OCI-LY7 (cell line): Measurements from ENCODE around the gene EML3. TPM values are rescaled to one million over a fixed set of nuclear protein-coding genes. Genes with fewer than 3 reads are reported as not detected.
"Not testable (repeated sequence)": the region's sequence is repeated elsewhere in the genome, so short reads cannot be mapped to it uniquely, and the experiment has no call there.

Source experiments
- BruUV-seq: library from RNA; stranded (reverse); fragments of 400-500 nt; replicated peaks from 2 replicates; lab custom pipeline; 2021; lab: Mats Ljungman, UMichigan
- CTCF ChIA-PET: fragments of 300-600 bp; sonication (Branson Sonifier 250); formaldehyde crosslinking; loops from one replicate; lab custom pipeline; 2022; ENCODE audit warnings: antibody characterized with exemption; ENCODE audit not compliant: unreplicated experiment; lab: Charles Lee
- POLR2A ChIA-PET: fragments of 300-600 bp; sonication (Branson Sonifier 250); formaldehyde crosslinking; loops from one replicate; lab custom pipeline; 2022; ENCODE audit warnings: antibody characterized with exemption; lab: Charles Lee
- DNase-seq: peaks from one replicate; pipeline ENCODE4 v3.0.0-alpha.2; 2015; ENCODE audit warnings: low spot score
- H2AFZ ChIP-seq: fragments of 200-600 bp; sonication (generic), shearing (Covaris generic); 2 replicates; pipeline ENCODE4 v1.6.1; 2014; ENCODE audit warnings: mild to moderate bottlenecking, antibody characterized with exemption, low read length, moderate library complexity
- H3K27ac ChIP-seq: fragments of 200-600 bp; sonication (generic); 2 replicates; pipeline ENCODE4 v1.5.1; 2014; ENCODE audit warnings: mixed run types, low read depth, mild to moderate bottlenecking, moderate library complexity, low read length, inconsistent platforms; ENCODE audit not compliant: poor library complexity, severe bottlenecking
- H3K36me3 ChIP-seq: fragments of 200-600 bp; sonication (generic); 2 replicates; pipeline ENCODE4 v1.6.1; 2014; ENCODE audit warnings: mild to moderate bottlenecking, antibody characterized with exemption, low read length, moderate library complexity, mixed read lengths; ENCODE audit not compliant: insufficient read depth
- H3K4me1 ChIP-seq: fragments of 200-600 bp; sonication (generic); 2 replicates; pipeline ENCODE4 v1.5.1; 2014; ENCODE audit warnings: mild to moderate bottlenecking, low read length; ENCODE audit not compliant: insufficient read depth, poor library complexity, severe bottlenecking
- H3K4me2 ChIP-seq: fragments of 200-600 bp; sonication (generic); 2 replicates; pipeline ENCODE4 v1.6.1; 2014; ENCODE audit warnings: mild to moderate bottlenecking, low read length
- H3K4me3 ChIP-seq: fragments of 200-600 bp; sonication (generic); 2 replicates; pipeline ENCODE4 v1.5.1; 2014; ENCODE audit warnings: mild to moderate bottlenecking, low read depth, low read length; ENCODE audit not compliant: poor library complexity, severe bottlenecking
- H3K79me2 ChIP-seq: fragments of 200-600 bp; sonication (generic); 2 replicates; pipeline ENCODE4 v1.6.1; 2016; ENCODE audit warnings: low read depth, mild to moderate bottlenecking, low read length, moderate library complexity, mixed read lengths; ENCODE audit not compliant: insufficient read depth
- H3K9me2 ChIP-seq: fragments of 200-600 bp; sonication (generic); 2 replicates; pipeline ENCODE4 v1.6.1; 2016; ENCODE audit warnings: mild to moderate bottlenecking, low read length, mixed read lengths; ENCODE audit not compliant: insufficient read depth
- H3K9me3 ChIP-seq: fragments of 200-600 bp; sonication (generic); 2 replicates; pipeline ENCODE4 v1.6.1; 2014; ENCODE audit warnings: mild to moderate bottlenecking, mixed run types, low read length, mixed read lengths
- H4K20me1 ChIP-seq: fragments of 200-600 bp; sonication (generic); 2 replicates; pipeline ENCODE4 v1.6.1; 2014; ENCODE audit warnings: mild to moderate bottlenecking, antibody characterized with exemption, low read length, moderate library complexity, mixed read lengths; ENCODE audit not compliant: insufficient read depth
- EZH2phosphoT487 ChIP-seq: fragments of 200-600 bp; sonication (generic); IDR thresholded peaks from 2 replicates; pipeline ENCODE4 v1.6.1; 2018; ENCODE audit warnings: low read depth, borderline replicate concordance, mild to moderate bottlenecking, mixed run types, antibody characterized with exemption, low read length, moderate library complexity, mixed read lengths
- intact Hi-C: fragments of 100-400 bp; cut with micrococcal nuclease; formaldehyde crosslinking; loops from one replicate; pipeline ENCODE4 v1.10.0; 2022; ENCODE audit not compliant: unreplicated experiment
- total RNA-seq, 2 experiments: library from RNA; depleted of rRNA in 1 of 2; stranded (reverse); fragments of >200 nt in 1 of 2; shearing (Covaris generic) in 1 of 2; gene quantifications; 2 replicates each; pipeline ENCODE4 v1.2.3, GENCODE V29; 2014 to 2022
- TF ChIP-seq, protein P1 (sequence below): fragments of 200-600 bp; sonication (generic); conservative IDR thresholded peaks from 2 replicates; pipeline ENCODE4 v1.5.1; 2014; ENCODE audit warnings: mild to moderate bottlenecking, antibody characterized with exemption, low read length, moderate library complexity, mixed read lengths

The EML3 gene
- total RNA-seq, 2 experiments from 2014 or later, result 52.8 to 81.6 TPM

DNA sequence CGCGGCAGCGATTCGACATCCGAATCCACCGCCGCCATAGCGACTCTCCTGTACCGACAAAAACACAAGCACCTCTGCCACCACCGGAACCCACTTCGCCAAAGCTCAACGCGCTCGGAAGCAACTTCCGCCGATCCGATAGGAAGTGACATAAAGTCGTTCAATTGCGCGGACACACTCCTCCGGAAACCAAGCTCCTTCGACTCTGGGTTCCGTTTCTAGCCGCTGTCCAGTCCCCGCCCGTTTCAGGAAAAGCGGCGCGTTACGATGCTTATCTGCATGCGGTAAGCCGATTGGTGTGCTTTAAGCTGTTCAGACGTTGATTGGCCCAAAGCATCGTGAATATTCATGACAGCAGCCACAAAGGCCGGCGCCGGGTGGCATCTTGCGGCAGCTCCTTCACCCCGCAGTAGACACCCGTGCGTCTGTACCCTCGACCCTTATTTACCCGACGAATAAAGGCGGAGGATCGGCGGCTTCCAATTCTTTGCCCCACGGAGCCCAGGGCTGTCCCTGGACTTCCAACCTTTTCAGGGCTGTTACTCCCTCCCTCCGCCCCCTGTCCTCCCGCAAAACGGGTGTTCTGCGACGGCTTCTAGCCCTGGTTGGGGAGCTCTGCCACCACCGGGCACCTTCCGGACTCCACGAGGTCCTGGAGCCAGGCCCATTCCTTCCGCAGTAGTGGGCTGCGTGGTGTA lies 21.0 kb downstream of the EML3 start, which contains the start of gene TUT1:
TSS of gene TUT1 (minus strand) at position 76 of the 698 bp plus-strand sequence. CDS start at position 38, 38 bp downstream.
- intact Hi-C loops, result loop anchor here (2.0 to 10.0 kb wide), 6 partner anchors 17 to 243 kb away; partner anchors contain the start of genes C11orf98, CSKMT, HNRNPUL2 and INTS5

DNA sequence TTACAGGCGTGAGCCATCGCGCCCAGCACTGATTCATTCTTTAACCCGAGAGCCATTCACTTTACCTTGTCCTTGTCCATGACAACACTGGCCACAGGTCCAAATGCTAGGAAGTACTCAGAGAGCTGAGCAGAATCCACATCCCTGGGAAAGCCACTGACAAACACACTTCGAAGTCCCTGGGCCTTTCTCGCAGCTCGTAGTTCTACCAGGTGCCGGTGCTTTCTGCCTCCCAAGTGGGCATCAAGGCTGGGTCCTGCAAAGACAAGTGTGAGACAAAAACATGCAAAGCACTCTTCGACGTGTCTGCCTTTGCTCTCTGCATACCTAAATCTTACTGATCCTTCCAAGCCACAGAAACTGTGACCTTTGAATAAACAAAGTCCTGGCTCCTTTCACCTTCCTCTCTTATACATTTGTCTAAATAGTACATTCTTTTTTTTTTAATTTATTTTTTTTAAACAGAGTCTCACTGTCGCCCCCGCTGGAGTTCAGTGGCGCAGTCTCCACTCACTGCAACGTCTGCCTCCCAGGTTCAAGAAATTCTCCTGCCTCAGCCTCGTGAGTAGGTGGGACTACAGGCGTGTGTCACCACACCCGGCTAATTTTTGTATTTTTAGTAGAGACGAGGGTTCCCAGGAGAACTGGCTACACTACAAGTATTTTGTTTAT lies 23.5 kb downstream of the EML3 start:
- TF ChIP-seq EZH2phosphoT487, result no peak
- TF ChIP-seq, protein P1, sequence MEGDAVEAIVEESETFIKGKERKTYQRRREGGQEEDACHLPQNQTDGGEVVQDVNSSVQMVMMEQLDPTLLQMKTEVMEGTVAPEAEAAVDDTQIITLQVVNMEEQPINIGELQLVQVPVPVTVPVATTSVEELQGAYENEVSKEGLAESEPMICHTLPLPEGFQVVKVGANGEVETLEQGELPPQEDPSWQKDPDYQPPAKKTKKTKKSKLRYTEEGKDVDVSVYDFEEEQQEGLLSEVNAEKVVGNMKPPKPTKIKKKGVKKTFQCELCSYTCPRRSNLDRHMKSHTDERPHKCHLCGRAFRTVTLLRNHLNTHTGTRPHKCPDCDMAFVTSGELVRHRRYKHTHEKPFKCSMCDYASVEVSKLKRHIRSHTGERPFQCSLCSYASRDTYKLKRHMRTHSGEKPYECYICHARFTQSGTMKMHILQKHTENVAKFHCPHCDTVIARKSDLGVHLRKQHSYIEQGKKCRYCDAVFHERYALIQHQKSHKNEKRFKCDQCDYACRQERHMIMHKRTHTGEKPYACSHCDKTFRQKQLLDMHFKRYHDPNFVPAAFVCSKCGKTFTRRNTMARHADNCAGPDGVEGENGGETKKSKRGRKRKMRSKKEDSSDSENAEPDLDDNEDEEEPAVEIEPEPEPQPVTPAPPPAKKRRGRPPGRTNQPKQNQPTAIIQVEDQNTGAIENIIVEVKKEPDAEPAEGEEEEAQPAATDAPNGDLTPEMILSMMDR, result peak; percentile 71
- no TSS peak for BruUV-seq
- H3K79me2 ChIP-seq, result peaks cover 25% of the 10 kb centered on the region; the same call in 1 of the 2 replicates

More for the DNA sequence above, 21.0 kb downstream of the EML3 start, which contains the start of gene TUT1:
- H3K9me3 ChIP-seq, result no peaks in the 10 kb centered on the region
- peak within 1 kb of the TSS; percentile 85 for H3K4me3 ChIP-seq
- H4K20me1 ChIP-seq, result no peaks in the 10 kb centered on the region
- peak; percentile 100 for DNase-seq
- POLR2A ChIA-PET, result interaction anchor here (0.6 to 3.3 kb wide), 31 partner anchors 9 to 1090 kb away, joined by 3 to 37 read pairs (median 4); partner anchors contain the start of genes B3GAT3, C11orf98, CSKMT and EEF1G
- H3K27ac ChIP-seq, result peak within 1 kb of the TSS; percentile 79
- peaks cover 25% of the 10 kb centered on the region; the same call in 1 of the 2 replicates for H3K79me2 ChIP-seq
- H3K36me3 ChIP-seq, result peaks cover 69% of the 10 kb centered on the region
- peak within 1 kb of the TSS; percentile 80 for H3K4me2 ChIP-seq
- H2AFZ ChIP-seq, result 0 out of 2 replicates have a peak within 1 kb of the TSS, but pooled peaks have one; percentile 5
- no peaks in the 10 kb centered on the region for H3K9me2 ChIP-seq
- no peak for TF ChIP-seq EZH2phosphoT487
- TF ChIP-seq, protein P1, result 0 out of 2 replicates have a peak, but pooled peaks have one; percentile 7
- peaks cover 33% of the 10 kb centered on the region for H3K4me1 ChIP-seq
- CTCF ChIA-PET, result interaction anchor here (0.6 to 1.3 kb wide), 8 partner anchors 9 to 64 kb away, joined by 3 to 6 read pairs (median 4); partner anchors contain the start of genes EEF1G and MTA2
- no TSS peak for BruUV-seq

GRCh38 chr11:62585356-62585755 lies 27.2 kb downstream of the EML3 start:
- Histone ChIP-seq H3K79me2 (peaks cover 16% of the 10 kb centered on the region; the same call in 1 of the 2 replicates), H3K36me3 (peaks cover 84% of the 10 kb centered on the region)
- not testable (repeated sequence) for BruUV-seq

More for the DNA sequence above, 23.5 kb downstream of the EML3 start:
- no peaks in the 10 kb centered on the region for H3K9me3 ChIP-seq
- H4K20me1 ChIP-seq, result no peaks in the 10 kb centered on the region
- DNase-seq, result no peak
- intact Hi-C loops, result no loop called here
- H3K9me2 ChIP-seq, result no peaks in the 10 kb centered on the region
- POLR2A ChIA-PET, result interaction anchor here (1.1 to 1.8 kb wide), 2 partner anchors 15 to 76 kb away, joined by 4 to 5 read pairs; partner anchors contain the start of genes C11orf98, CSKMT and EEF1G
- H3K36me3 ChIP-seq, result peaks cover 67% of the 10 kb centered on the region
- peaks cover 33% of the 10 kb centered on the region for H3K4me1 ChIP-seq
- H3K4me3 ChIP-seq, result no peak overlapping the region
- peak overlapping the region; percentile 66 for H3K4me2 ChIP-seq
- H2AFZ ChIP-seq, result no peak overlapping the region
- CTCF ChIA-PET, result no interaction called here
- no peak overlapping the region for H3K27ac ChIP-seq

DNA sequence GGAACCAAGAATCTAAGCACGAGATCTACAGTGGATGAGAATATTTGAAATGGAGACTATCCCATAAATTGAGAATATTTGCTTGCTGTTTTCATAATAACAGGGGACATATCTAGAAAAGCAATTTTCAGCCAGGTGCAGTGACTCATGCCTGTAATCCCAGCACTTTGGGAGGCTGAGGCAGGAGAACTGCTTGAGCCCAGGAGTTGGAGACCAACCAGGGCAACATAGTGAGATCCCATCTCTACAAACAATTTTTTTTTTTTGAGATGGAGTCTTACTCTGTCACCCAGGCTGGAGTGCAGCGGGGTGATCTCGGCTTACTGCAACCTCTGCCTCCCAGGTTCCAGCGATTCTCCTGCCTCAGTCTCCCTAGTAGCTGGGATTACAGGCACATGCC lies 30.8 kb downstream of the EML3 start:
- DNase-seq, CTCF ChIA-PET, H3K4me3 ChIP-seq, H3K4me2 ChIP-seq, intact Hi-C loops, BruUV-seq, H3K79me2 ChIP-seq, H3K9me3 ChIP-seq, H3K4me1 ChIP-seq, H3K9me2 ChIP-seq, H3K27ac ChIP-seq, H4K20me1 ChIP-seq, H2AFZ ChIP-seq: not testable (repeated sequence)
- POLR2A ChIA-PET, result interaction anchor here (0.7 kb wide), 1 partner anchor 59 kb away, joined by 3 read pairs; no protein-coding TSS in a partner anchor
- peaks cover 93% of the 10 kb centered on the region for H3K36me3 ChIP-seq

More at GRCh38 chr11:62585356-62585755, 27.2 kb downstream of the EML3 start:
- H3K4me2 ChIP-seq, H3K9me2 ChIP-seq, H2AFZ ChIP-seq, CTCF ChIA-PET, intact Hi-C loops, H4K20me1 ChIP-seq, DNase-seq, H3K9me3 ChIP-seq, H3K4me3 ChIP-seq, H3K27ac ChIP-seq: not testable (repeated sequence)
- POLR2A ChIA-PET, result interaction anchor here (1.3 to 1.4 kb wide), 2 partner anchors 11 to 121 kb away, joined by 5 read pairs; partner anchors contain the start of gene EEF1G
- peaks cover 10% of the 10 kb centered on the region for H3K4me1 ChIP-seq
